Epithelial cell of proximal tubule (primary cell): ENCODE results near the gene GLI3. TPM values are rescaled to one million over a fixed set of nuclear protein-coding genes. Genes with fewer than 3 reads are reported as not detected.

Experiments
- DNase-seq: peaks from one replicate; pipeline ENCODE4 v3.0.0-alpha.2; 2011; ENCODE audit warnings: low read depth
- H3K4me3 ChIP-seq: 2 replicates; pipeline ENCODE4 v1.5.1; 2011; ENCODE audit warnings: low read depth, mild to moderate bottlenecking, low read length
- total RNA-seq: library from RNA; depleted of rRNA; stranded (reverse); fragments of >200 nt; gene quantifications from 2 replicates; pipeline ENCODE4 v1.2.3, GENCODE V29; 2015
- TF ChIP-seq, protein P1 (sequence below): conservative IDR thresholded peaks from 2 replicates; pipeline ENCODE4 v1.5.1; 2012; ENCODE audit warnings: low read depth, mild to moderate bottlenecking, low read length

Gene GLI3
- total RNA-seq, 1 donor from 2014 or later, result 2.6 TPM

DNA sequence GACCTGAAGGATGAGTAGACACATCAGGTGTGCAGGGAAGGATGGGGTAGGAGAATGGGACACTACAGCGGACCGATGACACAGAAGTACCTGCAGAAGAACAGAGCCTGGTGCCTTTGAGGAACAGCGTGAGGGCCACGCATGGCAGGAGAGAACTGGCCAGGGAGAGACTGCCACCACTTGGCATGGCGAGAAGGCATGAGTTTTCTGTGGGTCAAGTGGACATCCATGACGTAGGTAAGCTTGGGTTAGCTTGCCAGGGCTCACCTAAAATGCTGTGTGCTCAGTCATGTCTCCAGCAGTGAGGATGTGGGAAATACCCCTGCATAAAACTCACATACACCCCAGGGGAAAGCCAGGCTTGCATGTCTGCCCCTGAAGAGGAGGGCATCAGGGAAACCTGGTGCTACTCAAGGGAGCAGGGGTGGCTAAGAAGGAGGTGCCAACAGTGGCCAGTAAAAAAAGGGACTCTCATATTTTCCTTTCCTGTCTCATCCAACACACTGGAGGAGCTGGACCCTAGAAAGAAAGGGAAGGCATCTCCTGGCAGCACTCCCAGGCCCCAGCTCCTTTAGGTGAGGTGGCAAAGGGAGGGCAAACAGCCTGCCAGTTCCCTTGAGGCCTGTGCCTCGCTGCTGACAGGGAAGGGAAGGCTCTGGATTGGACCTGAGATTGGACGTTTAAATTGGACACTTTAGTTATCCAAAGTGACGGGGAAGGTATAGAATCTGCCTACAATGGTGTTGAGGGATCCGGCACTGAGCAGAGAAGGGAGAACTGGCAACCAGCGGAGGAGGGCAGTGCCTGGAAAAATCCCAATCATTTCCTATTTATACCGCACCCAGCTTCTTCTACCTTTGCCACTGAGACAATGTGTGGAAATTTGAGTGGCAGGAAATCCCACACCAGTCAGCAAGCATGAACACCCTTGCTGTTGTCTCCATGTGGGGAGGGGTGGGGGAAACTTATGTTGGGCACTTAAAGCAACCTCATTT is 255.7 kb downstream of the GLI3 start:
- TF ChIP-seq, protein P1, sequence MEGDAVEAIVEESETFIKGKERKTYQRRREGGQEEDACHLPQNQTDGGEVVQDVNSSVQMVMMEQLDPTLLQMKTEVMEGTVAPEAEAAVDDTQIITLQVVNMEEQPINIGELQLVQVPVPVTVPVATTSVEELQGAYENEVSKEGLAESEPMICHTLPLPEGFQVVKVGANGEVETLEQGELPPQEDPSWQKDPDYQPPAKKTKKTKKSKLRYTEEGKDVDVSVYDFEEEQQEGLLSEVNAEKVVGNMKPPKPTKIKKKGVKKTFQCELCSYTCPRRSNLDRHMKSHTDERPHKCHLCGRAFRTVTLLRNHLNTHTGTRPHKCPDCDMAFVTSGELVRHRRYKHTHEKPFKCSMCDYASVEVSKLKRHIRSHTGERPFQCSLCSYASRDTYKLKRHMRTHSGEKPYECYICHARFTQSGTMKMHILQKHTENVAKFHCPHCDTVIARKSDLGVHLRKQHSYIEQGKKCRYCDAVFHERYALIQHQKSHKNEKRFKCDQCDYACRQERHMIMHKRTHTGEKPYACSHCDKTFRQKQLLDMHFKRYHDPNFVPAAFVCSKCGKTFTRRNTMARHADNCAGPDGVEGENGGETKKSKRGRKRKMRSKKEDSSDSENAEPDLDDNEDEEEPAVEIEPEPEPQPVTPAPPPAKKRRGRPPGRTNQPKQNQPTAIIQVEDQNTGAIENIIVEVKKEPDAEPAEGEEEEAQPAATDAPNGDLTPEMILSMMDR, result no peak
- H3K4me3 ChIP-seq, result no peak overlapping the region
- DNase-seq, result no peak

GRCh38 chr7:41979834-41980307 is 257.1 kb downstream of the GLI3 start:
- no peak for DNase-seq
- H3K4me3 ChIP-seq, result no peak overlapping the region
- TF ChIP-seq, protein P1, result peak; percentile 77

GRCh38 chr7:41978858-41979257 is 258.2 kb downstream of the GLI3 start:
- DNase-seq, result no peak
- TF ChIP-seq, protein P1, result no peak
- no peak overlapping the region for H3K4me3 ChIP-seq

DNA sequence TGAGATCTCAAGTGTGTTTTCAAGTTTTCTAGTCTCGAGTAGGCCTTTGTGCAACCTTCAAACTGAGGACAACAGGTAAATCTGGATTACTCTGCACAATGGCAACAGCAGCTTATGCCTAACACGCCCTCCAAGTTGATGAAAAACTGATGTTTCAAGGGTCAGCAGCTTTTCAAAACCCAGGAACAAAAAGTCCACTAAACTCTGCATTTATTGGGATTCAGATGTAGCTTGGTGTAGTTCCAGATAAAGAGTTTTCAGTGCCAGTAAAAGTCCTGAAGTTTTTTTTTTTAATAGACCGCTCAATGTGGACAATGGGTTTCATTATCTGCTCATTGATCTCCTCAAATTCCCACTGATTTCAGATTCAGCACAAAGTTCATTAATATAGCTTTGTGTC is 259.3 kb downstream of the GLI3 start:
- TF ChIP-seq, protein P1, result no peak
- DNase-seq, result no peak

DNA sequence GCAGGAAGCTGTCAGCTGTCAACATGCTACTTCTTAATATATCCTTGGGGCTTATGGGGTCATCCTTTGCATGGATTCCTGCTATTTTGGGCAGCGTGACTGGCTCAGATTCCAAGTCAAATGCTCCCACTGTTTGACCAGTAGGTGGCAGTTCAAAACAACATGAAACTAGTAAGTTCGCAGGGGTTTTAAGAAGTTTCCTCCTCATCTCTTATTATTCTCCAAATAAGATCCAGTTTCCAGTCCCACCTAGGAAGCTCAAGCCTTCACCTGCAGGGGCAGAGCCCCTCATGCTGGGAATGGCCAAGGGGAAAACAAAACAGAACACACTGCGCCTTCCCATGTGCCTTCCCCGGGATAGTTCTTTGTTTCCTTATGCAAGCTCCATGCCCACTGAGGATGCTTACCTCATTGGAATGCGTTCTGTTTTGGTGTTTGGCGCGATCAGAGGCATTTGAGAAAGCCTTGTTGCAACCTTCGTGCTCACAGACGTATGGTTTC is 259.8 kb downstream of the GLI3 start:
- peak; percentile 32 for DNase-seq
- TF ChIP-seq, protein P1, result peak; percentile 84
- no peak overlapping the region for H3K4me3 ChIP-seq

More for the DNA sequence above, 259.3 kb downstream of the GLI3 start:
- H3K4me3 ChIP-seq, result no peak overlapping the region

GRCh38 chr7:41976411-41976810 is 260.6 kb downstream of the GLI3 start:
- H3K4me3 ChIP-seq, result no peak overlapping the region
- TF ChIP-seq, protein P1, result no peak
- DNase-seq, result no peak
